GM12892 (cell line): Measurements from ENCODE around the gene KDM2B.

ENCODE experiments used
- POLR2A ChIP-seq: IDR thresholded peaks from 2 replicates; pipeline ENCODE4 v1.6.1; 2011; ENCODE audit warnings: low read depth, low read length, control low read depth
- POLR2AphosphoS5 ChIP-seq: IDR thresholded peaks from 2 replicates; pipeline ENCODE4 v1.6.1; 2011; ENCODE audit warnings: low read depth, low read length, control low read depth

DNA sequence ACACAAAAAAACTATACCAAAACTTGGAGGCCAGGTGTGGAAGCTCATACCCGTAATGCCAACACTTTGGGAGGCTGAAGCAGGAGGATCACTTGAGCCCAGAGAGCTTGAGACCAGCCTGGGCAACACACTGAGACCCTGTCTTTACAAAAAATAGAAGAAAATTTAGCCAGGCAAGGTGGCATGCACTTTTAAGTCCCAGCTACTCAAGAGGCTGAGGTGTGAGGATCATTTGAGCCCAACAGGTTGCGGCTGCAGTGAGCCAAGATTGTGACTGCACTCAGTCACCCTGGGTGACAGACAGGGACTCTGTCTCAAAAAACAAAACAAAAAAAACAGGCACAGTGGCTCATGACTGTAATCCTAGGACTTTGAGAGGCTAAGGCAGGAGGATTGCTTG lies 105.5 kb downstream of the KDM2B start:
- TF ChIP-seq POLR2A (no peak), POLR2AphosphoS5 (no peak)
